Esophagus squamous epithelium (tissue), 5 donors: ENCODE measurements around the gene NMNAT3. TPM values are rescaled to one million over a fixed set of nuclear protein-coding genes. Genes with fewer than 3 reads are reported as not detected.

Experiments used
- DNase-seq: peaks from one replicate; lab custom pipeline; 2025; lab: John Stamatoyannopoulos, UW
- H3K27ac ChIP-seq, 4 donors: fragments of 200-600 bp; sonication (generic); one replicate each; pipeline ENCODE4 v1.5.1; 2016 to 2019; ENCODE audit warnings: mild to moderate bottlenecking in 1 of 4
- H3K27me3 ChIP-seq, 4 donors: fragments of 200-600 bp; sonication (generic); 1 replicate in 3 of 4; 2 replicates in 1 of 4; pipeline versions ENCODE4 v1.5.1 to v1.6.0; 2017 to 2021; ENCODE audit warnings: antibody characterized with exemption in 1 of 4
- H3K36me3 ChIP-seq, 3 donors: fragments of 200-600 bp; sonication (generic); one replicate each; pipeline ENCODE4 v1.5.1; 2016 to 2019
- H3K4me1 ChIP-seq, 3 donors: fragments of 200-600 bp; sonication (generic); one replicate each; pipeline ENCODE4 v1.5.1; 2017 to 2019
- H3K4me3 ChIP-seq, 4 donors: fragments of 200-600 bp; sonication (generic); 1 replicate in 3 of 4; 2 replicates in 1 of 4; pipeline ENCODE4 v1.5.1; 2016 to 2019; ENCODE audit warnings: mild to moderate bottlenecking in 2 of 4, moderate library complexity in 1 of 4
- H3K9me3 ChIP-seq, 3 donors: fragments of 200-600 bp; sonication (generic); one replicate each; pipeline ENCODE4 v1.5.1; 2016 to 2019
- POLR2A ChIP-seq, 4 donors: fragments of 450-650 bp; IDR thresholded peaks; one replicate each; pipeline ENCODE4 v1.6.1; 2017; ENCODE audit warnings: antibody characterized with exemption in 4 of 4, mild to moderate bottlenecking in 4 of 4, moderate library complexity in 3 of 4
- WGBS, 2 donors: methylation state at CpG; one replicate each; pipeline ENCODE4 v1.1.5; 2018; 5-methylcytosine and 5-hydroxymethylcytosine counted together
- intact Hi-C: fragments of 100-400 bp; cut with DNase I; formaldehyde crosslinking; loops from one replicate; pipeline ENCODE4 v1.15.0; 2022
- total RNA-seq, 4 donors: library from RNA; depleted of rRNA; stranded (reverse); fragments of >200 nt; gene quantifications; one replicate each; pipeline ENCODE4 v1.1.0, GENCODE V29; 2016
- TF ChIP-seq, protein P1 (sequence below), 6 experiments: fragments of 450-650 bp in 4 of 6; fragments of 200-600 bp in 2 of 6; sonication (generic) in 2 of 6; IDR thresholded peaks; one replicate each; pipeline ENCODE4 v1.5.1; 2016 to 2019; ENCODE audit warnings: antibody characterized with exemption in 6 of 6, mild to moderate bottlenecking in 4 of 6, moderate library complexity in 4 of 6
- donor health status: DM: yes; HTN: yes; CAD: no.

NMNAT3 gene
- total RNA-seq, 4 donors from 2014 or later, result 7.6 to 11.6 (median 9.4) TPM

DNA sequence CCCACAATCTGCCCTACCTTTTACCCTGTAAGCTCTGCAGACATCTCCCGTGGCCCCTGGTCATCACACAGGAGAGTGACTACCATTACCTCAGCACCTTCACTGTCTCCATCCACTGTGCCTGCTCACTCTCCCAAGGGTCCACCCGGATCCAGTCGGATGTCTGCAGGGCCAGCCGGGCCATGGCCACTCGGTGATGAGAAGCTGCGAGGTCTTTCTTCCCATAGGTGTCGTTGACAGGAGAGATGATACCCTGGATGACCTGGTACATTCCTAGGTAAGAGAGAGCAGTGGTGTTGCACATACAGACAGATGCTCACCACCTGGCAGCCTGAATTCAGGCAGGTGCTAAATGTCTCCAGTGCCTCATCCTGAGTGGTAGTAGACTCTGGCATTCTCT, 99.0 kb downstream of the NMNAT3 start:
- no peaks in the 10 kb centered on the region for H3K9me3 ChIP-seq
- no peak for TF ChIP-seq POLR2A (IDR thresholded peaks at IDR 0.05)
- TF ChIP-seq, protein P1, sequence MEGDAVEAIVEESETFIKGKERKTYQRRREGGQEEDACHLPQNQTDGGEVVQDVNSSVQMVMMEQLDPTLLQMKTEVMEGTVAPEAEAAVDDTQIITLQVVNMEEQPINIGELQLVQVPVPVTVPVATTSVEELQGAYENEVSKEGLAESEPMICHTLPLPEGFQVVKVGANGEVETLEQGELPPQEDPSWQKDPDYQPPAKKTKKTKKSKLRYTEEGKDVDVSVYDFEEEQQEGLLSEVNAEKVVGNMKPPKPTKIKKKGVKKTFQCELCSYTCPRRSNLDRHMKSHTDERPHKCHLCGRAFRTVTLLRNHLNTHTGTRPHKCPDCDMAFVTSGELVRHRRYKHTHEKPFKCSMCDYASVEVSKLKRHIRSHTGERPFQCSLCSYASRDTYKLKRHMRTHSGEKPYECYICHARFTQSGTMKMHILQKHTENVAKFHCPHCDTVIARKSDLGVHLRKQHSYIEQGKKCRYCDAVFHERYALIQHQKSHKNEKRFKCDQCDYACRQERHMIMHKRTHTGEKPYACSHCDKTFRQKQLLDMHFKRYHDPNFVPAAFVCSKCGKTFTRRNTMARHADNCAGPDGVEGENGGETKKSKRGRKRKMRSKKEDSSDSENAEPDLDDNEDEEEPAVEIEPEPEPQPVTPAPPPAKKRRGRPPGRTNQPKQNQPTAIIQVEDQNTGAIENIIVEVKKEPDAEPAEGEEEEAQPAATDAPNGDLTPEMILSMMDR (IDR thresholded peaks at IDR 0.05), result no peak
- WGBS, 2 donors, result 60 to 95% methylated on average over 1 to 6 of the region's 7 CpGs
- intact Hi-C loops, result no loop called here
- H3K27ac ChIP-seq, result no peak overlapping the region
- H3K4me1 ChIP-seq, result peaks cover 0 to 8% (median 0%) of the 10 kb centered on the region in 3 donors
- no peaks in the 10 kb centered on the region for H3K27me3 ChIP-seq
- peaks cover 0 to 4% (median 0%) of the 10 kb centered on the region in 3 donors for H3K36me3 ChIP-seq
- no peak for DNase-seq
- no peak overlapping the region for H3K4me3 ChIP-seq

DNA sequence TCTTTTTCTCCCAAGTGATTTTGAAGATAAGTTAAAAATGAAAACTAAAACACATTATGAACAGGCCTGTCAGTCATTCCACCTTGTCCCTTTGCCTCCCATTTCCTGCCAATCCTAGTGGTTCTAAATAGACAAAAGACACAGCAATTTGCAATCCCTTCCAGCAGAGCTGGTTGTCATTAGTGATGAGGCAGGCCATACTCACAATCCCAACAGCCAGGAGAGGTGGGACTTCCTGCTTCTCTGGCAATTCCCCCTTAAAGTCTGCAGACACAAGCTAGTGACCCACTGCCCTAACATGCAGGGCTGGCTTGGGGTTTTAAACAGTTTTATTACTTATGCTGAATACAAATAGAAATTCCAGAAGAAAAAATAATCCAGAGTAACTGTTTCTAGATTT, 99.9 kb downstream of the NMNAT3 start:
- Histone ChIP-seq H3K9me3 (no peaks in the 10 kb centered on the region), H3K27ac (no peak overlapping the region), H3K4me1 (peaks cover 0 to 15% (median 0%) of the 10 kb centered on the region in 3 donors), H3K27me3 (no peaks in the 10 kb centered on the region), H3K4me3 (no peak overlapping the region), H3K36me3 (peaks cover 0 to 4% (median 0%) of the 10 kb centered on the region in 3 donors)
- TF ChIP-seq, protein P1 (IDR thresholded peaks at IDR 0.05), result no peak
- no peak for TF ChIP-seq POLR2A (IDR thresholded peaks at IDR 0.05)
- no peak for DNase-seq
- intact Hi-C loops, result no loop called here

DNA sequence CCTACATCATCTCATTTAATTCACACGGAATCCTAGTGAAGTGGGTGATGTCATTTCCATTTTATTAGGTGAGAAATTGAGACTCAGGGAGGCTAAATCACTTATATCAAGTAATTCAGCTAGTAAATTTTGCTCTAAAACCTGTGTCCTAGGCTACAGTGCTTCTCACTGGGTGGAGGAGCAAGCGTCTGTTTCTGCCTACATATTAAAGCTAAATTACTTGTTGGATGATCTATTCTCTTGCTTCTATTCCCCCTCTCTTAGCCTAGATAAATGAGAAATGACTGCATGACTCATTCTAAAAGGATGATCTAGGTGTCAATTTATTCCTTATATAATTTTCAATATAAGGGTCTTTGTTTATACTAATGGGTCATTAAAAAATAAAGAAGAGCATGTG, 100.4 kb downstream of the NMNAT3 start:
- DNase-seq, result no peak
- intact Hi-C loops, result no loop called here
- Histone ChIP-seq H3K4me1 (peaks cover 0 to 20% (median 0%) of the 10 kb centered on the region in 3 donors), H3K9me3 (no peaks in the 10 kb centered on the region), H3K27me3 (no peaks in the 10 kb centered on the region), H3K27ac (no peak overlapping the region), H3K4me3 (no peak overlapping the region), H3K36me3 (peaks cover 0 to 4% (median 0%) of the 10 kb centered on the region in 3 donors)
- TF ChIP-seq, protein P1 (IDR thresholded peaks at IDR 0.05), result no peak
- no peak for TF ChIP-seq POLR2A (IDR thresholded peaks at IDR 0.05)
- 87 to 90% methylated on average over 2 of the region's 2 CpGs for WGBS, 2 donors

DNA sequence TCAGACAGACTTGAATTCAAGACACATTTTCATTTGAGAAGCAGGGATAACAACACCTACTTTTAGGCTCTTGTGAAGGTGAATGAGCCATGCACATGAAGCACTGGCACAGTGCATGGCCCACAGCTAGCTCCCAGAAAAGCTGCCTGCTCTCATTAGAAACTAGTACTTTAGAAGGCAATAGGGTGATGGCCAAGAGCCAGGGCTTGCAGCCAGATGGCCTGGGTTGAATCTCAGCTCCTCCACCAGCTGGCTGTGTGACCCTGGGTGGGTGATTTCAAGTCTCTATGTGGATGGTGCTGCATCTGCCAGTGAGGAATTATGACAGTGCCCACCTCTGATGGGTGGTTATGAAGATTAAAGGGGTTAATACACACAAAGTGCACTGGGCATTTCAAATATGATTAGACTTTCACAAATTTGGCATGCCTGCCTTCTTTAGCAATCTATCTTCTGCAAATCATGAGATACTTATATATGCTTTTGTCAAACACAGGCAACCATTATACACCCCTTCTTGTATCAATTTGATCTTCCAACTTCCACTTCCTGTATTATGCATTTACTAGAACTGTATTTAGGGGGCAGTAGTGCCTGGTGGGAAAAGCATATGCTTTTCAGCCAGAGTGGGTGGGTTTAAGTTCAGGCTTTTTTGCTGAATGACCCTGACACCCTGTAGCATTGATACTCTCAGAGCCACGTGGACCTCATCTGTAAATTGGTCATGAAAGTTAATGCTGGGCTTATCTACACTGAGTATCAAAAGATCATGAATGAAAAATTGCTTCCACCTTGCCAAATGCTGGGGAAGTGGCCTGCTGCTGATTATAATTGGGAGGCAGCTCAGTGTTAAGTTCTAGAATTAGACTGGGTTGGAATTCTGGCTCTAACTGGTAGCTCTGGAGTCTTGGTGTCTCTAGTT, 103.5 kb downstream of the NMNAT3 start:
- WGBS, 2 donors, result 40 to 44% methylated on average over 1 of the region's 1 CpG
- DNase-seq, result no peak
- H3K4me1 ChIP-seq, result peaks cover 0 to 22% (median 0%) of the 10 kb centered on the region in 3 donors

More for the DNA sequence above, 103.5 kb downstream of the NMNAT3 start:
- Histone ChIP-seq H3K9me3 (no peaks in the 10 kb centered on the region), H3K36me3 (peaks cover 0 to 4% (median 0%) of the 10 kb centered on the region in 3 donors), H3K4me3 (no peak overlapping the region), H3K27me3 (no peaks in the 10 kb centered on the region), H3K27ac (no peak overlapping the region)
- TF ChIP-seq POLR2A (IDR thresholded peaks at IDR 0.05), result no peak
- TF ChIP-seq, protein P1 (IDR thresholded peaks at IDR 0.05), result no peak
- intact Hi-C loops, result no loop called here
